NCI-H82 (cell line): Measurements from ENCODE around the gene BACH2.
"Not testable (repeated sequence)": the region's sequence is repeated elsewhere in the genome, so short reads cannot be mapped to it uniquely, and the experiment has no call there.

Experiments
- DNase-seq: peaks from one replicate; lab custom pipeline; 2025; lab: John Stamatoyannopoulos, UW

Gene BACH2

DNA sequence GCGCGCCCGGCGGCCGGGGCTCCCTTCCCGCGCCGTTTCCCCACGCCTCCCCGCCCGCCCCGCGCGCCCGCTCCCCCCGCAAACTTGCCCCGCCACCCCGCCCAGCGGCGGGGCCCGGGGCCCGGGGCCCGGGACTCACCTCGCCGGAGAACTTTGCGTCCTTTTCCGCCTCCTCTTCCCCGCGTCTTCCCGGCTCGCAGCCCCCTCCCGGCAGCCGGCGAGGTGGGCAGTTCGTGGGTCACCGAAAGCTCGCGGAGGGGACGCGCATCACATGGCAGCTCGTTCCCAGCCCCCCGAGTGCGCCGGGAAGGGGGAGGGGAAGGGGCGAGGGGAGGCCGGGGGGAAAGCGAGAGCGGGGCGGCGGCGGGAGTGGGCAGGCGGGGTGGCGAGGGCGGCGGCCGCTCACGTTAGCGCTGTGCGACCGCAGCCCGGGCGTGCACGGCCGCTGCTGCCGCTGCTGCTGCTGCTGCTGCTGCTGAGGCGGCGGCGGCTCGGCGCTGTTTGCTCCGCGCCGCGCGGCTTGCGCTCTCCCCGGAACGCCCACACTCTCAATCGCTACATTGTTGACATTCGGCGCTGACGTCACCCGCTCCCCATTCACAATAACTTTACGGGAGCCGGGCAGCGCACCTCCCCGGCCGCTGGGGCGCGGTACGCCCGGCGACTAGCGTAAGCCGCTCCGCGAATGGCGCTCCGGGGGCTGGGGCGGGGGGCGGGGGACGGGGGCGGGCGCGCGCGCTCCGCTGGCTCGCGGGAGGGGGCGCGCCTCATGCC lies at the start of gene BACH2:
BACH2 (minus strand) TSS at position 503 of the 774 bp plus-strand sequence. CDS start 287,999 bp downstream, outside the sequence.
- peak; percentile 90 for DNase-seq

DNA sequence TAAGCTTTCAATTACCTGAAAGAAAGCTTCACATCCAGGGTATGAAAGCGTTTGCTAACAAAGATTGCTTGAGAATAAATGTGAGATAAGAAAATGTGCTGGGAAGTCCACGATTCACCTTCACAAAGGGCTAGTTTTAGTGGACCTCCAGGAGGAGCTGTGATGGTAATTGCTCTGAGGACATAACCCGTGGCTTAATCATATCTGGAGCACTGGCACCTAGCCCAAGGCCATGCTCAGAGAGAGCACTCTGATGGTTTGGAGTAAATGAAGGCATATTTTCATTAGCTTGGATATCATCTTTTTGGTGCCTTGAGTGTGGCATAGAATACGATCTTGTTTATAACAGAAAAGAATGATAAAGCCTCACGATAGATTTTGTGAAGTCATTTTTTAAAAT lies 46.9 kb upstream of the BACH2 start:
- no peak for DNase-seq

DNA sequence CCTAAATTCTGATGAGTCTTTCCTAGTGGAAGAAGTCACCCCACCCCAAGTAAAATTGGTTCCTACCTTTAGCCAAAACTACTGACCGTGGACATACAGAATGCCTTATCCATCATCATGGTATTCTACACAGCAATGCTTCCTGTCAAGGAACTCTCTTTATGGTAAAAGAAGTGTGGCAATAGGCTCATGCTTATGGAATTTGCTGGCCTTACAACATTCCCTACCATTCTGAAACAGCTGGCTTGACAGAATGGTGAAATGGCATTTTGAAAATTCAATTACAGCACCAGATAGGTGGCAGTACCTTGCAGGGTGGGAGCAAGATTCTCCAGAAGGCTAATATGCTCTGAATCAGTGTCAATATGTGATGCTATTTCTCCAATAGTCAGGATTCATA lies 41.8 kb upstream of the BACH2 start:
- DNase-seq = no peak

DNA sequence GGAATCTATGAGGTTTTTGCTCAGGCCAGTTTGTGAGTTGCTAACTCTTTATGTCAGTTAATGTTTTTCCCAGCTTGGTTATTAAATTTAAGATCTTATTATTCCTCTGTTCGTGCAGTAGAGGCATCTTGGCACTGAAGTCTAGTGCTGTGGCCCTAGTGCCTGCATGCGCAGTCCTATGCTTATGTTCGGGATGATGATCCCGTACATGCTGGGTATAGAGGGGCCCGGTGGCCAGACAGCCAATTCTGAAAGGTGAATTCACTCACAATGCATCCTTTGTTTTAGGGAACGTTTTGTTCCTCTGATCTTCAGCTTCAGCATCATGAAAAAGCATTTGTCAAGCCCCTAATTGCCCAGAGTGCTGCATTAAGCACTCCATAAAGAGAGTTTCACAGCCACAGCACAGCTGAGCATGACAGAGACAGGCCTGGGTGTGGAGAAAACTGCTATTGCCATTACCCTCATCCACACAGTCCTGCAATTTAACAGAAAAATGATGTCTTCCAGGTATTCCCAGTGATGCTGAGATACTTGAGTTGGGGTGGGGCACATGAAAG lies 39.8 kb upstream of the BACH2 start:
- DNase-seq = no peak

DNA sequence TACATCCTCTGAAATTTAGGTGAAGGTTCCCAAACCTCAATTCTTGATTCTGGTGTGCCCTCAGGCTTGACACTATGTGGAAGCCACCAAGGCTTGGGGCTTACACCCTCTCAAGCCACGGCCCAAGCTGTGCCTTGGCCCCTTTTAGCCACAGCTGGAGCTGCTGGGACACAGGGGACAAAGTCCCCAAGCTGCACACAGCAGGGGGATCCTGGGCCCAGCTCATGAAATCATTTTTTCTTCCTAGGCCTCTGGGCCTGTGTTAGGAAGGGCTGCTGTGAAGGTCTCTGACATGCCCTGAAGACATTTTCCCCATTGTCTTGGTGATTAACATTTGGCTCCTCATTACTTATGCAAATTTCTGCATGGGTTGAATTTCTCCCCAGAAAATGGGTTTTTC lies 37.3 kb upstream of the BACH2 start:
- no peak for DNase-seq

DNA sequence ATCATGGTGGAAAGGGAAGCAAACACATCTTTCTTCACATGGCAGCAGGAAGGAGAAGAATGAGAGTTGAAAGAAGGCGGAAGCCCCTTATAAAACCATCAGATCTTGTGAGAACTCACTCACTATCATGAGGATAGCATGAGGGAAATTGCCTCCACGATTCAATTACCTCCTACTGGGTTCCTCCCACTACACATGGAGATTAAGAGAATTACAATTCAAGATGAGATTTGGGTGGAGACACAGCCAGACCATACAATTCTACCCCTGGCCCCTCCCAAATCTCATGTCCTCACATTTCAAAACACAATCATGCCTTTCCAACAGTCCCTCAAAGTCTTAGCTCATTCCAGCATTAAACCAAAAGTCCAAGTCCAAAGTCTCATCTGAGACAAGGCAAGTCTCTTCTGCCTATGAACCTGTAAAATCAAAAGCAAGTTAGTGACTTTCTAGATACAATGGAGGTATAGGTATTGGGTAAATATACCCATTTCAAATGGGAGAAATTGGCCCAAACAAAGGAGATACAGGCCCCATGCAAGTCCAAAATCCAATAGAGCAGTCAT lies 36.4 kb upstream of the BACH2 start:
- not testable (repeated sequence) for DNase-seq

DNA sequence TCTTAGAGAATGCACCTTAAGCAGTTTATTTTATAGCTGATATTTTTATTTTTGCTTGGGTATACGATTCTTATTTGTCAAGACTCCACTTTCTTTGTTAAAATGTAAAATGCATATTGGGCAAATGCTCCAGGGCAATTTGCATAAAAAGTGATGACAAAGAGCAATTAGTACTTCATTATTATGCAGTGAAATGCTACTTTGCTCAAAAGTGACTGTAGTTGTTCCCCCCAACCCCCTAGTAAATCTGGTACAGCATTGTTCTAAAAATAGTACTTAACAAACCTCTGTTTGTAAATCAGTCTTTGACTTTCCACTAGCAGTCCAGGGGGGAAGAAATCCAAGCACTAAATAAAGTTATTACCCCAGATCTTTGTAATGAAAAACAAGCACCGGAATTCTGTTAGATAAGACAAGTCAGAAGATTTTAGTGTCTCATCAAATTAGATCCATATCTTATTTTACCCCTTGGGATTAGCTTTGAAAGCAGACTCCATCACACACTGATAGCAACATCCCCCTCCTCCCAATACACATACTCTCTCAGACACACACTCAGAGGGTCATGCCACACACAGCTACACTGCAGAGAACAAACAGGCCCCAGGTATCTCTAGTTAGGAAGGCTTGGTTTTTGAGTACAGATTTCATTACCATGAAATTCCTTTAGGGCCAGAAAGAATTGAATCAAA lies 32.9 kb upstream of the BACH2 start:
- no peak for DNase-seq

DNA sequence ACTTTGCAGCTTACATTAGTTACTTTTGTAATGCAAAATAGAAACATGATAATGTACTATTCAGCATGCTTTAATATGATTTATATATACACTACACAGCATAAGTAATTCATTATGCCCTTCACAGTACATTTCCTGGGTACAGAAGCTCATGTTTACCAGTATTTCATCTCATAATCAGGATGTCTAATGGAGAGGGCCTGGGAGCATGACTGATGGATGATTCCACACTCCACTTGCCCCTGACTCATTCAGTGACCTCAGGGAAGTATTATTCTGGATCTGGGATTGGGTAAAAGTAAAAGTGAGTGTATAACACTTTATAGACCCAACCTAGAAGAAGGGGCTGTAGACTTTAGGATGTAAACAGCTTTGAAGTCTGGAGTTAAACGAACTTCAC lies 31.4 kb upstream of the BACH2 start:
- DNase-seq = no peak

DNA sequence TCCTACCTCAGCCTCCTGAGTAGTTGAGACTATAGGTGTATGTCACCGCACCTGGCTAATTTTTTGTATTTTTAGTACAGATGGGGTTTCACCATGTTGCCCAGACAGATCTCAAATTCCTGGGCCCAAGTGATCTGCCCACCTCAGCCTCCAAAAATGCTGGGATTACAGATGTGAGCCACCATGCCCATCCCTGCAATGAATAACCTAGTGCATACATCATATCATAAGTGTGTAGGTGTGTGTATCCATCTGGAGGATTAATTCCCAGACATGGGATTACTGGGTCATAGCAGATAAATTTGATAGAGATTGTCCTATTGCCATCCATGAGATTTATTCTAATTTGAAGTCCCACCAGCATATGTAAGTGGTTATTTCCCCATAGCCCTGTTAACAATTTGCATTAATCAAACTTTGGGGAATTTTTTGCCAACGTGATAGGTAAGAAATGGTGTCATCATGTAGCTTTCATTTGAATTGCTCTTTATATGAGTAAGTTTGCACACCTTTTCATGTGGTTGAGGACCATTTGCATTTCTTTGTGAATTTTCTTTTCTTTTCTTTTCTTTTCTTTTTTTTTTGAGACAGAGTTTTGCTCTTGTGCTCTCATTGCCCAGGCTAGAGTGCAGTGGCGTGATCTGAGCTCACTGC lies 29.9 kb upstream of the BACH2 start:
- no peak for DNase-seq

DNA sequence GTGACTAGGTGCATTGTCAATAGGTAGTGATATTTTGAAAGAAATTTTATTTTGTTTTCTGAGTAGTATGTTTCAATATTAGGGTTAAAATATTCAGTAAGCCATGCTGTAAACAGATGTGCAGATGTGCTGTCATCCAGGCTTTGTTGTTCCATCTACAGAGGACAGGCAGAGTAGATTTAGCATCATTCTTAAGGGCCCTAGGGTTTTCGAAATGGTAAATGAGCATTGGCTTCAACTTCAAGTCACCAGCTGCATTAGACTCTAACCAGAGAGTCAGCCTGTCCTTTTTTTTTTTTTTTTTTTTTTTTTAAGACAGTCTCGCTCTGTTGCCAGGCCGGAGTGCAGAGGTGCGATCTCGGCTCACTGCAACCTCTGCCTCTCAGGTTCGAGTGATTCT lies 27.1 kb upstream of the BACH2 start:
- DNase-seq = no peak

DNA sequence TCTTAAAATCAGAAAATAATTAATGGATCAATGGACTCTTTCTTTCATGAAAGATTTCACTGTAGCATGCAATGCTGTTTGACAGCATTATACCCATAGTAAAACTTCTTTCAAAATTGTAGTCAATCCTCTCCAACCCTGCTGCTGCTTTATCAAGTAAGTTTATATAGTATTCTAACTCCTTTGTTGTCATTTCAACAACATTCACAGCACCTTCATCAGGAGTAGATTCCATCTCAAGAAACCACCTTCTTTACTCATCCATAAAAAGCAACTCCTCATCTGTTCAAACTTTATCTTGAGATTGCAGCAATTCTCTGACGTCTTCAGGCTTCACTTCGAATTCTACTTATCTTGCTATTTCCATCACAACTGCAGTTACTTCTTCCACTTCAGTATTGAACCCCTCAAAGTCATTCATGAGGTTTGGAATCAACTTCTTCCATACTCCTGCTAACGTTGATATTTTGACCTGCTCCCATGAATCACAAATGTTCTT lies 26.4 kb upstream of the BACH2 start:
- DNase-seq = no peak

DNA sequence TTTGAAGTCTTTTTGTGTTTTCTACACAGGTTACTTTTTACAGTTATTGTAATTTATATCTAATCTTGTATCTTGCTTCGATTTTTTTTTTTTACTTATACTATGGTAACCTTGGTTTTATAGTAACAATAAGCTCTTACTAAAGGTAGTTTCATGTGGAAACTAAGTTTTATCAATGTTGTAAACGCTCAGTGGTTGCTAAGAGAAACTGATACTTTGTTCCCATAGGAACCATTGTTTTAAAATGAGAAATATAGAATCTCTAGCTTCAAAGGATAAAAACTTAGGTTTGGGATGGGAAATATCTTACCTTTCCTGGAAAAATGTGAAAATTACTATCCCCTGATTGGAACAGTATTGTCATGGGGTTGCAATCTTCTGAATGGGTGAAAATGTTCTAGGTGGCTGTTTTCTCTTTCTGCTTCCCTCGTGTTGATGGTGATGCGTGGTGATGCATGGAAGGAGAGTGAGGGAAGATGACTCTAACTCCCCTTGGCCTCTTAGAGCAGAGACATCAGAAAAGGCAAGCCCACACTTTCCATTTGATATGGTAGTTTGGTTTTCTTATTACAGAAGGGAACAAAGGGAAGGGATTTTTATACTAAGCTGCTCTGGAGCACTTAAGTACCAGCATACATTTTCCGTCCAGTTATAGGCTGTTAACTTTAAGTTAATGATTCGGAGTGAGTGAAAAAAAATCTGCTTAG lies 23.5 kb upstream of the BACH2 start:
- no peak for DNase-seq

DNA sequence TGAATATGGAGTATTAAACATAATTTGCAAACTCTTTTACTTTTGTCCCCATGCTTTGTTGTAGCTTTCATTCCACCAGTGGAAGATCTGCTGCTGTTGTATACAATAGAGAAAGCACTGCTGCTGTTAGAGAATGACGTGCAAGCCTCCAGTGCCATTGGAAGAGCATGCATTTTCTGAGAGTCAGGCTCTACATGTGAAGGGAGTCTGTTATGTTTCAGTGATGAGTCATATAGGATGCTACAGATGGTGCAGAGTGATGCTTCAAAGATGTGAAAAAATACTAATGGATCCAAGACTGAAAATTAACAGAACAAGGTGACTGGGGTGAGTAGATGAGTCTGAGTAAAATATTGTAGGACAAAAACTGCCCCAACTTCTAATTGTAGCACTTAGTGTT lies 22.4 kb upstream of the BACH2 start:
- no peak for DNase-seq

DNA sequence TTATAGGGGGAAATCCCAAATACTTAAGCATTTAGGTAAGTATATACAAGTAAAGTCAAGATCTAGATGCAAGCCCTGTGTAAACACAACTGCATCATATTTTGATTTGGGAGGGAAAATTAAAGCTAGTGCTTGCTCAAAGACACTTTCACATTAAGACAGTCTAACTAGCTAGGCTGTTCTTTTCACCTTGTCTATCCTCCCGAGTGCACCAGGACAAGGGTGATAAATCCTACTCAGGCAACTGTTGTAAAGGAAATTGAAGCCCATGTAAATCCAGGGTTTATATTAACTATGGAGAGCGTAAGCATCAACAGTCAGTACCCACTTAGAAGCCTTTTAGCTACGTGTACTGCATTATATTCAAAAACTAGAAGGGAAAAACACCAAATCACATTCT lies 19.3 kb upstream of the BACH2 start:
- no peak for DNase-seq

DNA sequence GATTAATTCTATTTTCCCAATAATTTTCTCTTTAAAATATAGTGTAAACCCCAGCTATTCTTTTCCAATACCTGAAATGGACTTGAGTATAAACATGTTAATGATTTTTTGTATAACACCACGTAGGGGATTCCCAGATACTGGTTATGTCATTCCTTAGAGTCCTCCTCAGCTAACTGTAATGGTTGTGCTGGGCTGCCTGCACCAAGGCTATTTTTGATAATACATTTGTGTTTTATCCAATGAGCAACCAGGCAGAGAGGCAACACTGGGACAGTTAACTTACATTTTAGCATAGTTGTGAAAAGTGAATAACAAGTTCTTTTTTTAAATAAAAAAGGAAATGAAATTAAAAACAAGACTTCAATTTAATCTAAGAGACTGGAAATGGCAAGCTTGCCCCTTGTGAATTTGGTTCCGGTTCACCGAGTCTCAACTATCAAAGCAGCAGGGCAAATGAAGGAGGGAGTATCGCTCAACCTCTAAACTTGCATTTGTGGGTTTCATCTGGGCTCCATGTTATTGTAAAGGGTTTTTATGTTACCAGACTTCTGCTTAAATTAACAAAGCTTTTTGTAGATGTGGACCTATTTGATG lies 18.8 kb upstream of the BACH2 start:
- no peak for DNase-seq

DNA sequence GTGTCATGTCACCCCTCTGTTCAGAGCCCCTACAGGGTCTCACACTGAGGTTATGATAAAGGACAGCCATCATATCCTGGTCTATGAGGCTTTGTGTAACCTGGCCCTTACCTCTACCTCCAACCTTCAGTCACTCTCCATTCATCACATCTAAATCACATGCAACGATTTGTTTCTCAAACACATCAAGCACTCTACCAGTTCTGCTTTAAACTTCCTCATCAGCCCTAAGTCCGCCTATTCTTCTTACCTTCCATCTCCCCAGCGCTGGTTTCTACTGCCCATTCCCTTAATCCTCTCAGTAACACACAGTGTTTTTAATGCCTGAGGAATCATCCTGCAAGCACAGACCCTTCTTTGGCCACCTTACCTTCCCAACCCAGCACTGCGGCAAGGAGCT lies 17.9 kb upstream of the BACH2 start:
- DNase-seq = no peak

DNA sequence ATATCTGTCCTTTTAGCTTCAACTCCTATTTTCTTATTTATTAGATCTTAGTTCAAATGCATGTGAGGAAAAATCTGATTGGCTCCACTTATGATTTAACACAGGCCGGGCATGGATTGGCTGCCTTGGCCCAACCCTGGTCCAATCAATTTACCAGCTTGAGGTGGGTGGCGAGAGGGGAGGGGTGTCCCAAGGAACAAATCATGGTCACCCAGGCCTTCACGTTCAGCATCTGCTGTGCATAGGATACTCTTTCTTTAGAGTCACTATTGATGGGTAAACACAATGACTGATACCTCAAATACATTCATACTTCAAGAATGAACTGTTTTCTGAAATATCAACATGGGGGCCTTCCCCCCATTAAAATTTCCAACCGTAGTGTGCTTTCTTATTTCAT lies 14.9 kb upstream of the BACH2 start:
- DNase-seq = no peak

DNA sequence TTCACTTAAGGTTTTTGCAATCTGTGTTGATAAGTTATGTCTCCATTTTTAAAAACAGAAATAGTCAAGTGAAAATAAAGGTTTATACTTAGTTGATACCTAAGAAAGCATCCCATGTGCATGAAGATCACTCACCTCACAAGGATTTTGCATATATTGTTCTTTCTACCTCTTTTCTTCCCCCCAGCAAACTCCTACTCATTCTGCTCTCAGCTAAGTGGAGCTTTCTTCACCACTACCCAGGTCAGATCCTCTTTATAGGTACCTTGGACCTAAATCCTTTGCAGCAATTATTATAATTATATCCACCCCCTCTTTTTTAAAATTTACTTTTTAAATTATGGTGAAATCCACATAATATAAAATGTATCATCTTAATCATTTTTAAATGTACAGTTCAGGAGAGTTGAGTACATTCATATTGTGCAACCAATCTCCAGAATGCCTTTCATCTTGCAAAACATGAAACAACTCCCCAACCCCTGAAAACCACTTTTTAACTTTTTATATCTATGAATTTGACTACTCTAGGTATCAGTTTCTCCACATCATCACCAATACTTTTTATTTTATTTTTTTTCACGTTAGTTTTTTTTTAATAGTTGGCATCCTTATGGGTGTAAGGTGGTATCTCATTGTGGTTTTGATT lies 9.3 kb upstream of the BACH2 start:
- DNase-seq = no peak

DNA sequence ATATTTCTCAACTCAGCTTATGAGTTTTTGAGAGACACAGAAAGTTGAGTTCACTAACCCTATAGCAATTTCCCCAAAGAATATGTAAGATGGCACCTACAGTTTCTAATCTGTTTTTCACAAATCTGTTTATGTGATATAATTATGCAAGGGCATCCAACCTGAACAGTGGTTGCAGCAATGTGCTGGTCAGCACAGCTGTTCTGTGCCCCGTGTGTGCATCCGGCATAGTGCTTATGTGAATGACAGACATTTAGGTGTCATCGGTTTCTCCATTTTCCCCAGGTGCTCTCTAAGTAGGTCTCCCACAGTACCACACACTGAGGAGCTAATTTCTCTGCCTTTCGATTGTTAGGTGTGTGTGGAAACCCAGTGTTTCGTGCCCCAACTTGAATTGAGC lies 7.7 kb upstream of the BACH2 start:
- no peak for DNase-seq

DNA sequence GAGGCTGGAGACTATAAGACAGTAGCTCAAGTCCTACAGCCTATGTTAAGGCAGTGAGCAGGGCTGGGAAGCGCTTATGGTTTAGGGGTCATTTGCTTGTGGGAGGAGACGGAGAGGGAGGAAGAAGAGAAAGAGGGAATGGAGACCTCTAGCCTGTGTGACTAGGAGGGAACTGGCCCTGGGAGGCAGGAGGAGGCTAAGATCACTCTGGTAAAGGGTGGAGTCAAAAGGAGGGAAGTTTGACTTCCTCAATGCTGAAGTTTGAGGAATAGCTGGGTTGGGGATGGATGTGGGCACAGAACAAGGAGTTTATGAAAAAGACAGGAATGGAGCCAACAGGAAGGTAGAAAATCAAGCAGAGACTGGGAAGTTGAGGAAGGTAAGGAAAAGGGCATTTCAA lies 6.4 kb upstream of the BACH2 start:
- DNase-seq = no peak

DNA sequence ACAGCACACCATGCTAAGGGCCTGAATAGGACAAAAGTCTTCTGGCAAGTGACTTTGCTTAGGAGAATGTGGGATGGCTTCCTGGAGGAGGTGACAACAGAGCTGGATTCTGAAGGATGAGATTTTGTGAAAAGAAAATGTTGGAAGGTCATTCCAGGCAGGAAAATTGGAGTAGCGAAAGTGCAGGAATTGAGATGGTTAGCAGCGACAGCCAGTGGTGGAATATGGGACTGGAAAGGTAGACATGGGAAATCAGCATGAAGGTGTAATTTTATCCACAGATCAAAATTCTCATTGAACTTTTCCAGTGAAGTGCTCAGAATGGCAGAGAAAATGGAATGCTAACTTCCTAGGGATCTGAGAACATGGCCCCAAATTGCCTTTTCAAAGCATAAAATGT lies 5.7 kb upstream of the BACH2 start:
- DNase-seq = no peak
